ENCODE data around the gene RAB9A. TPM values are rescaled to one million over a fixed set of nuclear protein-coding genes. Genes with fewer than 3 reads are reported as not detected.
"Not testable (repeated sequence)": the region's sequence is repeated elsewhere in the genome, so short reads cannot be mapped to it uniquely, and the experiment has no call there.

The RAB9A gene, protein sequence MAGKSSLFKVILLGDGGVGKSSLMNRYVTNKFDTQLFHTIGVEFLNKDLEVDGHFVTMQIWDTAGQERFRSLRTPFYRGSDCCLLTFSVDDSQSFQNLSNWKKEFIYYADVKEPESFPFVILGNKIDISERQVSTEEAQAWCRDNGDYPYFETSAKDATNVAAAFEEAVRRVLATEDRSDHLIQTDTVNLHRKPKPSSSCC
- 10 to 100 TPM; 30.8 to 31.7 TPM for total RNA-seq

DNA sequence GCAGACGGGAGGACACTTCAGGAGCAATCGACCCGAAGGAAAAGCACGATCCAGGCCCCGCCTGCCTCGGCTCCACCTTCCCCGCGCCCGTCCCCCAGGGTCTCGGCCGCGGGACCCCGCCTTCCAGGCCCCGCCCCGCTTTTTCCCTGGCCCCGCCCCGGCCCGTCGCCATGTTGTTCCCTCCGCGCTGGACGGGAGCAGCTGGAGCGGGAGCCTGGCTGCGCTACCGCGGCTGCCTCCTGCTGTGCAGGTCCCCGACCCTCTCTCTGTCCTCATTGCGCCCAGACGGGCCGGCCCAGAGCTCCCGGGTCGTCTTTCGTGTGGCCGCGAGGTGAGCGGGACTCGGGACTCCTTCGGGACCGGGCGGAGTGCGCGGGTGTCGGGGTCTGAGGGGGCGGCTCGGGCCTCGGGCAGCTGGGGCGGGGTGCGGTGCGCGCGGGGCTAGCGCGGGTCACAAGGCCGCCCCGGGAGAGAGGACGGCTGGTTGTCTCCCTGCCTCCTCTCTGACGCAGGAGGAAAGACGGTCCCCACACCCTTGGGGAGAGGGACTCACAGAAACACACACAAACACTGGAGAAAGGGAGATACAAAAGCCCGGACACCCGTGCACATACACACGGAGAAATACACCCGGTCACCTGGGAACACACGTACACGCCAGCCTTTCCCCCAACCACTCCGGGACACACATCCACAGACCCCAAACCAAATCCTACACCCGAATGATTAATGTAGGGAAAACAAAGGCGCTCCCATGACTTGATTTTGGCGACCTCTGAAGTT is at the start of gene RAB9A:
Gene RAB9A, plus strand, starts transcription at position 171 of the 783 bp plus-strand sequence. CDS start 19,619 bp downstream, outside the sequence.
- ChIA-PET POLR2A (interaction anchor here (0.9 to 3.3 kb wide), 7 partner anchors 12 to 624 kb away, joined by 3 to 19 read pairs (median 3); partner anchors contain the start of genes OFD1 and TRAPPC2), CTCF (interaction anchor here (0.9 to 1.8 kb wide), 3 partner anchors 8 to 742 kb away, joined by 3 to 7 read pairs (median 3); no protein-coding TSS in a partner anchor)
- H3K9me3 Mint-ChIP-seq: no peaks in the 10 kb centered on the region
- DNase-seq (peak; percentile 82), ATAC-seq (peak; percentile 87)
- peaks cover 24% of the 10 kb centered on the region for H3K36me3 Mint-ChIP-seq (ENCODE audit: low read depth)
- peak within 1 kb of the TSS; percentile 97 for H3K27ac Mint-ChIP-seq
- H3K27me3 Mint-ChIP-seq: no peaks in the 10 kb centered on the region
- peak within 1 kb of the TSS; percentile 84 for H3K4me3 Mint-ChIP-seq
- TF ChIP-seq, protein P1, sequence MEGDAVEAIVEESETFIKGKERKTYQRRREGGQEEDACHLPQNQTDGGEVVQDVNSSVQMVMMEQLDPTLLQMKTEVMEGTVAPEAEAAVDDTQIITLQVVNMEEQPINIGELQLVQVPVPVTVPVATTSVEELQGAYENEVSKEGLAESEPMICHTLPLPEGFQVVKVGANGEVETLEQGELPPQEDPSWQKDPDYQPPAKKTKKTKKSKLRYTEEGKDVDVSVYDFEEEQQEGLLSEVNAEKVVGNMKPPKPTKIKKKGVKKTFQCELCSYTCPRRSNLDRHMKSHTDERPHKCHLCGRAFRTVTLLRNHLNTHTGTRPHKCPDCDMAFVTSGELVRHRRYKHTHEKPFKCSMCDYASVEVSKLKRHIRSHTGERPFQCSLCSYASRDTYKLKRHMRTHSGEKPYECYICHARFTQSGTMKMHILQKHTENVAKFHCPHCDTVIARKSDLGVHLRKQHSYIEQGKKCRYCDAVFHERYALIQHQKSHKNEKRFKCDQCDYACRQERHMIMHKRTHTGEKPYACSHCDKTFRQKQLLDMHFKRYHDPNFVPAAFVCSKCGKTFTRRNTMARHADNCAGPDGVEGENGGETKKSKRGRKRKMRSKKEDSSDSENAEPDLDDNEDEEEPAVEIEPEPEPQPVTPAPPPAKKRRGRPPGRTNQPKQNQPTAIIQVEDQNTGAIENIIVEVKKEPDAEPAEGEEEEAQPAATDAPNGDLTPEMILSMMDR (IDR thresholded peaks at IDR 0.05): no peak
- intact Hi-C loops (cut with micrococcal nuclease): loop anchor here (10.0 kb wide), 1 partner anchor 46 kb away; the partner anchor contains the start of genes OFD1 and TRAPPC2
- H3K4me1 Mint-ChIP-seq (ENCODE audit: low read depth): peaks cover 62% of the 10 kb centered on the region

DNA sequence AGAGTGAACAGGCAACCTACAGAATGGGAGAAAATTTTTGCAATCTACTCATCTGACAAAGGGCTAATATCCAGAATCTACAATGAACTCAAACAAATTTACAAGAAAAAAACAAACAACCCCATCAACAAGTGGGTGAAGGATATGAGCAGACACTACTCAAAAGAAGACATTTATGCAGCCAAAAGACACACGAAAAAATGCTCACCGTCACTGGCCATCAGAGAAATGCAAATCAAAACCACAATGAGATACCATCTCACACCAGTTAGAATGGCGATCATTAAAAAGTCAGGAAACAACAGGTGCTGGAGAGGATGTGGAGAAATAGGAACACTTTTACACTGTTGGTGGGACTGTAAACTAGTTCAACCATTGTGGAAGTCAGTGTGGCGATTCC is 47.2 kb upstream of the RAB9A start:
- CTCF ChIA-PET; H3K27ac Mint-ChIP-seq; ATAC-seq; H3K4me3 Mint-ChIP-seq; intact Hi-C loops (cut with micrococcal nuclease); H3K9me3 Mint-ChIP-seq; POLR2A ChIA-PET; H3K27me3 Mint-ChIP-seq; H3K36me3 Mint-ChIP-seq (ENCODE audit: low read depth); H3K4me1 Mint-ChIP-seq (ENCODE audit: low read depth); DNase-seq: not testable (repeated sequence)

DNA sequence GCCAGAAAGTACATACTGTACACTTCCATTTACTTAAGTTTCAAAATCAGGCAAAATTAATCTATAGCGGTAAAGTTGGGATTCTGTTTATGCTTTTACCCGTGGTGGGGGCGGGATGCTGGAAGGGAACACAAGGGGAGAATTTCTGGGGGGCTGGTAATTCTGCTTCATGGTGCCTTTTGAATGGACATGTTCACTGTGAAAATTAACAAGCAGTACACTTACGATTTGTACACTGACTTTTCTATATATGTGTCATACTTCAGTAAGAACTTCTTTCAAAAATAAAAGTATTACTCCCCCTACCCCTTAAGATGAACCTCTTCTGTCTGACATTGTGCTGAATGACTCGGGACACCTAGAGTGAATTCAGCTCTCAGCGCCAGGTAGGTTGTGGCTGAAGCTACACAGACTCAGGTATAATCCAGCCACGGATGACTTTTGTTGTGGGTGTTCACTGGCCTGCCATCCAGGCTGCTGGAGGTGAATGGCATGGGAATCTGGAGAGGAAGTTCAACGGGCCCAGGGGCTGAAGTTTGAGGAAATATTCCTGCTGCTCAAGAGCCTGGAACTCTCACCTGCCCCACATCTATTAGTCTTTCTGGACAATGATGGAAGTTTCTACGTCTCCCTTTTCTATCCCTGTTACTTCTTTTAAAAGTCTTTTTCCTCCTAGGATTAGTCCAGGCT is 43.3 kb upstream of the RAB9A start:
- Mint-ChIP-seq H3K4me1 (ENCODE audit: low read depth) (peaks cover 18% of the 10 kb centered on the region), H3K27ac (peak overlapping the region; percentile 58), H3K9me3 (no peaks in the 10 kb centered on the region), H3K36me3 (ENCODE audit: low read depth) (no peaks in the 10 kb centered on the region), H3K4me3 (no peak overlapping the region), H3K27me3 (no peaks in the 10 kb centered on the region)
- DNase-seq (no peak), ATAC-seq (no peak)
- POLR2A ChIA-PET: no interaction called here
- intact Hi-C loops (cut with micrococcal nuclease): loop anchor here (5.0 kb wide), 1 partner anchor 138 kb away; no protein-coding TSS in a partner anchor
- CTCF ChIA-PET: interaction anchor here (0.7 to 4.0 kb wide), 21 partner anchors 10 to 386 kb away, joined by 3 to 49 read pairs (median 4); partner anchors contain the start of gene EGFL6
- TF ChIP-seq, protein P1 (IDR thresholded peaks at IDR 0.05): no peak

DNA sequence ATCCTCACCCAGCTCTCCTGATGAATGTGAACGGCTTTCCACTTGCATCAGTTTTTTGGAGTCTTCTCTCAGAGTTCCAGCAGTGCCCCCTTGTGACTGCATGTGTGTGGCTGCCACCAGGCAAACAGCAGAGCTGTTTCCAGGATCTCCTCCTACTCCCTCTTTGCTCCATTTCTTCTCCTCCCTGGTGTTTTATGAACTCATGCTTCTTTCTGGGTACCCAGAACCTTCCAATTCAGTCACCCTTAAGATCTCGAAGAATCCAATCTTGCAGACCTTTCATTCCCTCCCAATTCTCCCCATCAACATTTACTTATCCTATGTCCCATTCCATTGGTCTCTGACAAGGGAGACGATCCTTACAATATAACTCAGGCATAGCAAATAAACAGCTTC is 42.8 kb upstream of the RAB9A start:
- Mint-ChIP-seq H3K27me3 (no peaks in the 10 kb centered on the region), H3K27ac (peak overlapping the region; percentile 58), H3K4me3 (no peak overlapping the region), H3K4me1 (ENCODE audit: low read depth) (peaks cover 18% of the 10 kb centered on the region), H3K9me3 (no peaks in the 10 kb centered on the region), H3K36me3 (ENCODE audit: low read depth) (no peaks in the 10 kb centered on the region)
- TF ChIP-seq, protein P1 (IDR thresholded peaks at IDR 0.05): peak; percentile 55
- ChIA-PET POLR2A (no interaction called here), CTCF (interaction anchor here (0.6 to 4.0 kb wide), 21 partner anchors 12 to 386 kb away, joined by 3 to 49 read pairs (median 4); partner anchors contain the start of gene EGFL6)
- DNase-seq: peak; percentile 71
- ATAC-seq: no peak
- intact Hi-C loops (cut with micrococcal nuclease): loop anchor here (5.0 kb wide), 1 partner anchor 139 kb away; no protein-coding TSS in a partner anchor

DNA sequence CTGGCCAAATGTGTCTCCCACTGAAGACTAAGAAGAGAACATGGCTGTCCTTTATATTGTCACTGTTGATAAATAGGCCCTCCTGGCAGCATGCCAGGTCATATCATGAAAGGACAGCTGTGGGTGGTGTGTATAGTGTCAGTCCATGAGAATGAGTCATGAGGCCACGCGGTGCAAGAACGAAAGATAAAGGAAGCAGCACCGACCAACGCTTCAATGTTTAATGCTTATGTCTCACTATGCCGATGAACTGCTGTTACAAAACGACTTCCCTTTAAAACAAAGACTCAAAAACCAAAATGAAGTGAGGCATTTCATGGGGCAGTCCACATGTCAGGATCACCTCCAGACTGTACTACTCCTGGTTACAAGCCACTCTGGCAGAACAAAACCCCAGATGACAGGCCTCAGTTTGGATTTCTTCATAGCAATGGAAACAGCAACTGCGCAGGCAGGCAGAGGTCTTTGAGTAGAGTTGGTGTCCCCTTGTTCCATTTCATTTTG is 41.2 kb upstream of the RAB9A start:
- Mint-ChIP-seq H3K9me3 (no peaks in the 10 kb centered on the region), H3K4me1 (ENCODE audit: low read depth) (peaks cover 26% of the 10 kb centered on the region), H3K27ac (peak overlapping the region; percentile 90), H3K36me3 (ENCODE audit: low read depth) (no peaks in the 10 kb centered on the region), H3K4me3 (peak overlapping the region; percentile 23), H3K27me3 (no peaks in the 10 kb centered on the region)
- intact Hi-C loops (cut with micrococcal nuclease): loop anchor here (5.0 kb wide), 1 partner anchor 140 kb away; no protein-coding TSS in a partner anchor
- peak; percentile 91 for DNase-seq
- ATAC-seq: peak; percentile 92
- CTCF ChIA-PET: interaction anchor here (0.7 to 4.0 kb wide), 2 partner anchors 140 to 159 kb away, joined by 3 to 49 read pairs; no protein-coding TSS in a partner anchor
- POLR2A ChIA-PET: no interaction called here
- TF ChIP-seq, protein P1 (IDR thresholded peaks at IDR 0.05): no peak

DNA sequence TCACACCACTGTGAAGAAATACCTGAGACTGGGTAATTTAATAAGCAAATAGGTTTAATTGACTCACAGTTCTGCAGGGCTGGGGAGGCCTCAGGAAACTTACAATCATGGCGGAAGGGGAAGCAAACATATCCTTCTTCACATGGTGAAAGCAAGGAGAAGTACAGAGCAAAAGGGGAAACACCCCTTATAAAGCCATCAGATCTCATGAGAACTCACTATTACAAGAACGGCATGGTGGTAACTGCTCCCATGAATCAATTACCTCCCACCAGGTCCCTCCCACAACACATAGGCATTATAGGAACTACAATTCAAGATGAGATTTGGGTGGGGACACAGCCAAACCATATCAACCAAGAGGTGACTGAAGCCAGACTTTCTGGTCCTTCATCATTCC is 40.6 kb upstream of the RAB9A start:
- ATAC-seq; POLR2A ChIA-PET; H3K36me3 Mint-ChIP-seq (ENCODE audit: low read depth); H3K9me3 Mint-ChIP-seq; DNase-seq; H3K4me3 Mint-ChIP-seq; H3K27me3 Mint-ChIP-seq; CTCF ChIA-PET: not testable (repeated sequence)
- H3K4me1 Mint-ChIP-seq (ENCODE audit: low read depth): peaks cover 26% of the 10 kb centered on the region
- intact Hi-C loops (cut with micrococcal nuclease): loop anchor here (5.0 kb wide), 1 partner anchor 141 kb away; no protein-coding TSS in a partner anchor
- H3K27ac Mint-ChIP-seq: peak overlapping the region; percentile 90
